K562 (cell line): Measurements from ENCODE around the gene BST1. TPM values are rescaled to one million over a fixed set of nuclear protein-coding genes. Genes with fewer than 3 reads are reported as not detected.

ENCODE experiments used
- AFF4 ChIP-seq: sonication (generic); formaldehyde crosslinking; IDR thresholded peaks from 2 replicates; pipeline ENCODE4 v1.8.0; 2023; ENCODE audit warnings: mild to moderate bottlenecking, missing genetic modification reagents
- CREM ChIP-seq: IDR thresholded peaks from 2 replicates; pipeline ENCODE4 v1.6.1; 2014; ENCODE audit warnings: antibody characterized with exemption, low read depth
- CTCF ChIP-seq, 3 experiments: IDR thresholded peaks in 2 of 3; conservative IDR thresholded peaks in 1 of 3; 2 replicates each; pipeline ENCODE4 v1.5.1; 2011 to 2012; ENCODE audit warnings: low read length in 3 of 3, mild to moderate bottlenecking in 3 of 3, control low read depth in 2 of 3, improper control_type of control experiment in 1 of 3, inconsistent platforms in 1 of 3, low read depth in 1 of 3, mixed read lengths in 1 of 3, moderate library complexity in 1 of 3; ENCODE audit not compliant: insufficient read depth in 2 of 3
- FOS ChIP-seq: IDR thresholded peaks from 3 replicates; pipeline ENCODE4 v1.6.1; 2011; ENCODE audit not compliant: insufficient read length; ENCODE audit errors: extremely low read depth
- HDAC1 ChIP-seq, 2 experiments: fragments of 450-650 bp; IDR thresholded peaks; 2 replicates each; pipeline ENCODE4 v1.6.1; 2016 to 2017; ENCODE audit warnings: inconsistent platforms in 1 of 2, mild to moderate bottlenecking in 1 of 2, moderate library complexity in 1 of 2
- JUND ChIP-seq, 2 experiments: IDR thresholded peaks; 2 replicates in 1 of 2; 3 replicates in 1 of 2; pipeline ENCODE4 v1.6.1; 2011; ENCODE audit warnings: borderline replicate concordance in 2 of 2, low read depth in 2 of 2, low read length in 2 of 2, improper control_type of control experiment in 1 of 2, missing biosample characterization in 1 of 2, missing genetic modification characterization in 1 of 2, missing genetic modification reagents in 1 of 2
- LARP7 ChIP-seq: fragments of 450-650 bp; IDR thresholded peaks from 2 replicates; pipeline ENCODE4 v1.6.1; 2016
- MLX ChIP-seq, 2 experiments: fragments of 450-650 bp in 1 of 2; sonication (generic) in 1 of 2; formaldehyde crosslinking; conservative IDR thresholded peaks; 2 replicates each; pipeline versions ENCODE4 v1.4.0 to v1.8.1; 2020 to 2022; ENCODE audit warnings: mild to moderate bottlenecking in 1 of 2, missing genetic modification reagents in 1 of 2
- POLR2AphosphoS5 ChIP-seq: IDR thresholded peaks from 2 replicates; pipeline ENCODE4 v1.6.1; 2011; ENCODE audit warnings: mild to moderate bottlenecking, low read depth, low read length, moderate library complexity; ENCODE audit not compliant: control insufficient read depth, insufficient read depth
- RBM25 ChIP-seq: fragments of 200-400 bp; formaldehyde crosslinking; IDR thresholded peaks from 2 replicates; pipeline ENCODE4 v1.6.1; 2018; ENCODE audit warnings: low read length, low read depth, moderate library complexity; ENCODE audit not compliant: severe bottlenecking
- SAFB ChIP-seq: fragments of 200-400 bp; formaldehyde crosslinking; IDR thresholded peaks from 2 replicates; pipeline ENCODE4 v1.6.1; 2017; ENCODE audit warnings: low read depth, low read length, borderline replicate concordance
- SRSF9 ChIP-seq: fragments of 200-400 bp; formaldehyde crosslinking; IDR thresholded peaks from 2 replicates; pipeline ENCODE4 v1.6.1; 2017; ENCODE audit warnings: low read depth, low read length, borderline replicate concordance
- ZBTB11 ChIP-seq, 3 experiments: fragments of 200-800 bp in 1 of 3; fragments of 250-450 bp in 1 of 3; fragments of 450-650 bp in 1 of 3; sonication (Bioruptor Pico) in 1 of 3; sonication (Bioruptor generic) in 1 of 3; formaldehyde crosslinking in 1 of 3; IDR thresholded peaks; 2 replicates each; pipeline versions ENCODE4 v1.6.1 to v1.8.0; 2016 to 2022; ENCODE audit warnings: mild to moderate bottlenecking in 2 of 3, missing genetic modification characterization in 2 of 3, missing compliant biosample characterization in 1 of 3, moderate library complexity in 1 of 3
- ZFX ChIP-seq: sonication (generic); formaldehyde crosslinking; IDR thresholded peaks from 2 replicates; pipeline ENCODE4 v1.8.0; 2022; ENCODE audit warnings: mild to moderate bottlenecking, missing genetic modification reagents, moderate library complexity
- ZNF175 ChIP-seq: fragments of 200-800 bp; sonication (Bioruptor generic); IDR thresholded peaks from 2 replicates; pipeline ENCODE4 v1.6.1; 2016; ENCODE audit warnings: low read depth, mild to moderate bottlenecking, missing genetic modification characterization, missing compliant biosample characterization
- polyA plus RNA-seq, 8 experiments: library from polyadenylated mRNA; depleted of rRNA in 4 of 8; stranded (reverse) in 5 of 8; unstranded in 3 of 8; fragments of >200 nt; fragmentation: Nextera tagmentation in 2 of 8; fragmentation: Illumina TruSeq in 1 of 8; extraction: Ambion mirVana in 2 of 8; extraction: Trizol in 1 of 8; gene quantifications; 2 replicates each; pipeline versions ENCODE4 v1.2.1 to v1.2.3, GENCODE V29; 2011 to 2014; ENCODE audit warnings: inconsistent platforms in 1 of 8, missing spikeins in 1 of 8
- total RNA-seq, 7 experiments: library from RNA; depleted of rRNA in 6 of 7; stranded (reverse); fragments of >200 nt in 6 of 7; fragmentation: Illumina TruSeq in 2 of 7; extraction: Trizol in 2 of 7; gene quantifications; 2 replicates each; pipeline versions ENCODE4 v1.2.1 to v1.2.3, GENCODE V29; 2011 to 2021; ENCODE audit warnings: low replicate concordance in 1 of 7

The BST1 gene
- total and polyA plus RNA-seq, 9 of the 15 experiments (the other 6 are each of a cell fraction or from before 2014, with no cell fraction given), result 0.04 to 0.38 (median 0.07) TPM; not detected in 6

GRCh38 chr4:15653864-15654592 lies 48.8 kb upstream of the BST1 start (continued):
- peak; percentile 50 for TF ChIP-seq POLR2AphosphoS5
- no peak for TF ChIP-seq CTCF (IDR thresholded peaks at IDR 0.05 in 2 of 3, conservative IDR thresholded peaks at IDR 0.05 in 1 of 3; ENCODE audit: insufficient read depth in 2 of 3, low read depth in 1 of 3, low read length in 3 of 3)
- peak; percentile 33; the same call in 1 of the 2 replicates for TF ChIP-seq ZFX (CRISPR knock-in tag)
- no peak for TF ChIP-seq HDAC1 (IDR thresholded peaks at IDR 0.05)
- no peak for TF ChIP-seq SRSF9
- no peak for TF ChIP-seq LARP7
- TF ChIP-seq MLX (CRISPR knock-in tag; conservative IDR thresholded peaks at IDR 0.05), result no peak
- TF ChIP-seq AFF4 (CRISPR knock-in tag), result no peak
- TF ChIP-seq ZBTB11 (CRISPR knock-in tag; IDR thresholded peaks at IDR 0.05), result 0 out of 6 replicates have a peak, but pooled peaks of 1 of the 3 experiments have one; percentile 19
- peak; percentile 84 for TF ChIP-seq CREM
- TF ChIP-seq RBM25, result no peak
- TF ChIP-seq ZNF175 (CRISPR knock-in tag), result no peak
- no peak for TF ChIP-seq SAFB
- no peak for TF ChIP-seq FOS
- no peak for TF ChIP-seq JUND (IDR thresholded peaks at IDR 0.05; ENCODE audit: borderline replicate concordance, low read depth, low read length)
- TF ChIP-seq JUND (tag; IDR thresholded peaks at IDR 0.05; ENCODE audit: borderline replicate concordance, low read depth, low read length), result no peak; the same call in 2 of the 3 replicates
